GOT3 (cell line): ENCODE results near the gene SLC38A3.
"Not testable (repeated sequence)": the region's sequence is repeated elsewhere in the genome, so short reads cannot be mapped to it uniquely, and the experiment has no call there.

Source experiments
- DNase-seq: peaks from one replicate; lab custom pipeline; 2025; ENCODE audit warnings: mixed read lengths; lab: John Stamatoyannopoulos, UW

The SLC38A3 gene

GRCh38 chr3:50233176-50233575, 28.1 kb downstream of the SLC38A3 start:
- DNase-seq = no peak

GRCh38 chr3:50235716-50236483, 30.8 kb downstream of the SLC38A3 start, which contains the start of gene GNAI2:
GNAI2 (plus strand) TSS chr3:50236204; CDS start chr3:50236336, 132 bp downstream.
- peak; percentile 97 for DNase-seq

- no peak for DNase-seq
Observed at GRCh38 chr3:50236484-50237132, 31.5 kb downstream of the SLC38A3 start.

GRCh38 chr3:50237133-50237651, 32.1 kb downstream of the SLC38A3 start:
- DNase-seq = no peak

GRCh38 chr3:50237754-50238548, 32.9 kb downstream of the SLC38A3 start:
- peak; percentile 44 for DNase-seq

GRCh38 chr3:50238549-50239026, 33.5 kb downstream of the SLC38A3 start:
- no peak for DNase-seq

GRCh38 chr3:50239649-50240048, 34.6 kb downstream of the SLC38A3 start:
- DNase-seq = no peak

GRCh38 chr3:50241163-50241562, 36.1 kb downstream of the SLC38A3 start:
- no peak for DNase-seq

- no peak for DNase-seq
Observed at GRCh38 chr3:50241713-50242380, 36.8 kb downstream of the SLC38A3 start.

GRCh38 chr3:50242381-50242770, 37.3 kb downstream of the SLC38A3 start:
- DNase-seq = no peak

GRCh38 chr3:50242851-50243542, 37.9 kb downstream of the SLC38A3 start:
- DNase-seq = no peak

GRCh38 chr3:50243543-50243895, 38.4 kb downstream of the SLC38A3 start:
- no peak for DNase-seq

- DNase-seq = not testable (repeated sequence)
Observed at GRCh38 chr3:50244813-50245212, 39.7 kb downstream of the SLC38A3 start.

GRCh38 chr3:50245251-50245745, 40.2 kb downstream of the SLC38A3 start:
- DNase-seq = no peak

GRCh38 chr3:50245831-50246516, 40.9 kb downstream of the SLC38A3 start:
- DNase-seq = peak; percentile 75

- peak; percentile 75 for DNase-seq
Observed at GRCh38 chr3:50246517-50246954, 41.5 kb downstream of the SLC38A3 start.

- no peak for DNase-seq
Observed at GRCh38 chr3:50248387-50248786, 43.3 kb downstream of the SLC38A3 start.

- DNase-seq = no peak
Observed at GRCh38 chr3:50249457-50249856, 44.4 kb downstream of the SLC38A3 start.

GRCh38 chr3:50250514-50250913, 45.4 kb downstream of the SLC38A3 start:
- no peak for DNase-seq

GRCh38 chr3:50251220-50251619, 46.1 kb downstream of the SLC38A3 start:
- no peak for DNase-seq
